Astrocyte of the spinal cord (primary cell): Measurements from ENCODE around the gene SMIM29.
A peak's percentile ranks its signal among the peaks of the same experiment; 100 is the strongest.

Experiments
- DNase-seq: peaks from one replicate; pipeline ENCODE4 v3.0.0; 2011; ENCODE audit warnings: low read depth, low spot score
- H3K4me3 ChIP-seq: 2 replicates; pipeline ENCODE4 v1.5.1; 2011; ENCODE audit warnings: low read depth, mild to moderate bottlenecking, low read length, moderate library complexity
- CTCF ChIP-seq: IDR thresholded peaks from 2 replicates; pipeline ENCODE4 v1.5.1; 2012; ENCODE audit warnings: low read depth, mild to moderate bottlenecking, low read length, inconsistent platforms
- in situ Hi-C: cut with HindIII; loops from 2 replicates; pipeline ENCODE4 v1.10.0; 2017; ENCODE audit warnings: low sequenced_read_pairs

SMIM29 gene

GRCh38 chr6:34284563-34285447 lies 36.0 kb upstream of the SMIM29 start:
- in situ Hi-C loops = no loop called here
- no peak overlapping the region for H3K4me3 ChIP-seq
- no peak for TF ChIP-seq CTCF
- DNase-seq = peak; percentile 88

GRCh38 chr6:34281702-34282334 lies 33.0 kb upstream of the SMIM29 start:
- H3K4me3 ChIP-seq = no peak overlapping the region
- TF ChIP-seq CTCF = no peak
- DNase-seq = no peak
- in situ Hi-C loops = no loop called here

GRCh38 chr6:34280216-34280615 lies 31.4 kb upstream of the SMIM29 start:
- no peak for DNase-seq
- no peak overlapping the region for H3K4me3 ChIP-seq
- TF ChIP-seq CTCF = no peak
- in situ Hi-C loops = no loop called here

GRCh38 chr6:34278833-34279232 lies 30.0 kb upstream of the SMIM29 start:
- DNase-seq = no peak
- no peak overlapping the region for H3K4me3 ChIP-seq
- in situ Hi-C loops = no loop called here
- no peak for TF ChIP-seq CTCF

GRCh38 chr6:34277763-34278112 lies 28.9 kb upstream of the SMIM29 start:
- DNase-seq = no peak
- no peak overlapping the region for H3K4me3 ChIP-seq
- in situ Hi-C loops = no loop called here
- no peak for TF ChIP-seq CTCF

GRCh38 chr6:34276881-34277762 lies 28.3 kb upstream of the SMIM29 start:
- H3K4me3 ChIP-seq = no peak overlapping the region
- TF ChIP-seq CTCF = no peak
- DNase-seq = no peak
- in situ Hi-C loops = no loop called here
